22Rv1 (cell line): ENCODE results near the gene BRD2.

ENCODE experiments used
- H3K27ac ChIP-seq: fragments of 450-650 bp; 2 replicates; pipeline ENCODE4 v1.5.1; 2017
- CTCF ChIP-seq: fragments of 450-650 bp; IDR thresholded peaks from 2 replicates; pipeline ENCODE4 v1.5.1; 2017; ENCODE audit warnings: mild to moderate bottlenecking
- ZFX ChIP-seq: fragments of 450-650 bp; IDR thresholded peaks from 2 replicates; pipeline ENCODE4 v1.6.1; 2017; ENCODE audit warnings: antibody characterized with exemption, borderline replicate concordance

The BRD2 gene

GRCh38 chr6:32968093-32968866 lies at the start of gene BRD2:
TSS of gene BRD2 (plus strand) at chr6:32968594. CDS start at chr6:32972899, 4,305 bp downstream.
- TF ChIP-seq CTCF = no peak
- no peak for TF ChIP-seq ZFX
- H3K27ac ChIP-seq = peak within 1 kb of the TSS; percentile 100

GRCh38 chr6:32920715-32921114 lies 47.7 kb upstream of the BRD2 start:
- TF ChIP-seq ZFX (no peak), CTCF (no peak)
- peak overlapping the region; percentile 94 for H3K27ac ChIP-seq

GRCh38 chr6:32922083-32922482 lies 46.3 kb upstream of the BRD2 start:
- H3K27ac ChIP-seq = peak overlapping the region; percentile 94
- TF ChIP-seq CTCF = no peak
- TF ChIP-seq ZFX = no peak

- no peak overlapping the region for H3K27ac ChIP-seq
- TF ChIP-seq ZFX (no peak), CTCF (no peak)
These were observed 37.2 kb upstream of the BRD2 start for GRCh38 chr6:32931211-32931610.

GRCh38 chr6:32932132-32932868 lies 36.1 kb upstream of the BRD2 start:
- TF ChIP-seq CTCF (no peak), ZFX (no peak)
- peak overlapping the region; percentile 20; the same call in 1 of the 2 replicates for H3K27ac ChIP-seq

GRCh38 chr6:32933661-32934085 lies 34.7 kb upstream of the BRD2 start:
- no peak for TF ChIP-seq ZFX
- TF ChIP-seq CTCF = peak; percentile 93
- no peak overlapping the region for H3K27ac ChIP-seq

GRCh38 chr6:32935551-32936238 lies 32.7 kb upstream of the BRD2 start:
- TF ChIP-seq CTCF (no peak), ZFX (no peak)
- no peak overlapping the region for H3K27ac ChIP-seq
